GOT3 (cell line): ENCODE results near the gene PITX2.

Experiments used
- DNase-seq: peaks from one replicate; lab custom pipeline; 2025; ENCODE audit warnings: mixed read lengths; lab: John Stamatoyannopoulos, UW

The PITX2 gene

GRCh38 chr4:110636171-110636679 is 13.3 kb upstream of the PITX2 start:
- no peak for DNase-seq

- no peak for DNase-seq
Measured at GRCh38 chr4:110635163-110635865, 12.4 kb upstream of the PITX2 start.

- DNase-seq, result no peak
Measured at GRCh38 chr4:110634350-110635162, 11.7 kb upstream of the PITX2 start.

GRCh38 chr4:110633358-110634341 is 10.8 kb upstream of the PITX2 start:
- DNase-seq, result no peak

GRCh38 chr4:110632506-110633357 is 9.9 kb upstream of the PITX2 start:
- no peak for DNase-seq

- DNase-seq, result no peak
Measured at GRCh38 chr4:110631584-110632505, 9.0 kb upstream of the PITX2 start.

- DNase-seq, result no peak
Measured at GRCh38 chr4:110630688-110631402, 8.0 kb upstream of the PITX2 start.

GRCh38 chr4:110629780-110630687 is 7.2 kb upstream of the PITX2 start:
- DNase-seq, result no peak

- DNase-seq, result no peak
Measured at GRCh38 chr4:110629214-110629754, 6.4 kb upstream of the PITX2 start.

GRCh38 chr4:110628663-110629213 is 5.9 kb upstream of the PITX2 start:
- DNase-seq, result no peak

- no peak for DNase-seq
Measured at GRCh38 chr4:110627977-110628662, 5.2 kb upstream of the PITX2 start.

GRCh38 chr4:110626532-110627153 is 3.8 kb upstream of the PITX2 start:
- no peak for DNase-seq

GRCh38 chr4:110625576-110626257 is 2.8 kb upstream of the PITX2 start:
- DNase-seq, result no peak

GRCh38 chr4:110624904-110625494 is 2.1 kb upstream of the PITX2 start:
- no peak for DNase-seq

GRCh38 chr4:110624398-110624780 is 1.5 kb upstream of the PITX2 start:
- no peak for DNase-seq
